GM19035 (cell line): ENCODE data around the gene B3GALT6.
"Not testable (repeated sequence)": the region's sequence is repeated elsewhere in the genome, so short reads cannot be mapped to it uniquely, and the experiment has no call there.

ENCODE experiments used
- ATAC-seq: cut with Tn5 transposase; IDR thresholded peaks from one replicate; pipeline ENCODE4 v1.9.1; 2021; ENCODE audit not compliant: unreplicated experiment

B3GALT6 gene

DNA sequence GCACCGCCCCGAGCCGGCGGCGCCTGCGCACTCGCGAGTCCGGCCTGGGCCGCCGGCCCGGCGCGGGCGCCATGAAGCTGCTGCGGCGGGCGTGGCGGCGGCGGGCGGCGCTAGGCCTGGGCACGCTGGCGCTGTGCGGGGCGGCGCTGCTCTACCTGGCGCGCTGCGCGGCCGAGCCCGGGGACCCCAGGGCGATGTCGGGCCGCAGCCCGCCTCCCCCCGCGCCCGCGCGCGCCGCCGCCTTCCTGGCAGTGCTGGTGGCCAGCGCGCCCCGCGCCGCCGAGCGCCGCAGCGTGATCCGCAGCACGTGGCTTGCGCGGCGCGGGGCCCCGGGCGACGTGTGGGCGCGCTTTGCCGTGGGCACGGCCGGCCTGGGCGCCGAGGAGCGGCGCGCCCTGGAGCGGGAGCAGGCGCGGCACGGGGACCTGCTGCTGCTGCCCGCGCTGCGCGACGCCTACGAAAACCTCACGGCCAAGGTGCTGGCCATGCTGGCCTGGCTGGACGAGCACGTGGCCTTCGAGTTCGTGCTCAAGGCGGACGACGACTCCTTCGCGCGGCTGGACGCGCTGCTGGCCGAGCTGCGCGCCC lies at the start of gene B3GALT6:
B3GALT6 (plus strand) TSS at position 30 of the 588 bp plus-strand sequence; CDS start at position 72, 42 bp downstream.
- no peak for ATAC-seq

DNA sequence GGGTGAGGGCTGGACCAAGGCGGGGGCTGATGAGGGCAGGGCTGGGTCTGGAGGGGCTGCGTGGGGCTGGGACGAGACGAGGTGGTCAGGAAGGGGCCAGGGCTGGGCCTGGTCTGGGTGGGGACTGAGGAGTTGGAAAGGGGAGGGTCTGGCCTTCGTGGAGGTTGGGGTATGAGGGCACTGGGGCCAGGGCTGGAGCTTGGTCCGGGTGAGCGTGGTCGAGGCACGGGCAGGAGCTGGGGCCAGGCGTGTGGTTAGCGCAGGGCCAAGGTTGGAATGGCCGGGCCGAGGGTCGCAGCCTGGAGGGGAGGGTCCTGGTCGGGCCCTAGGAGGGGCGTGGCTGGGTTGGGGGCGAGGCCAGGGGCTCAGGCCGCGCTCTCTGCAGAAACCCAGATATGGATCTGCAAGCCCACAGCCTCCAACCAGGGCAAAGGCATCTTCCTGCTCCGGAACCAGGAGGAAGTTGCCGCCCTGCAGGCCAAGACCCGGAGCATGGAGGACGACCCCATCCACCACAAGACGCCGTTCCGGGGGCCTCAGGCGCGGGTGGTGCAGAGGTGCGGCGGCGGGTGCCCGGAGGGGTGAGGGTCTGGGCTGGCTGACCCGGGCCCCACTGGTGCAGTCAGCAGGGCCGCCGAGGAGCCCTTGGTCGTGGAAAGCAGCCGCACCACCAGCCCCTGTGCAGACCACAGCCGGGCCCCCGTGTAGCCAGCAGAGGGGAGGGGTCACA lies 49.4 kb upstream of the B3GALT6 start:
- no peak for ATAC-seq

DNA sequence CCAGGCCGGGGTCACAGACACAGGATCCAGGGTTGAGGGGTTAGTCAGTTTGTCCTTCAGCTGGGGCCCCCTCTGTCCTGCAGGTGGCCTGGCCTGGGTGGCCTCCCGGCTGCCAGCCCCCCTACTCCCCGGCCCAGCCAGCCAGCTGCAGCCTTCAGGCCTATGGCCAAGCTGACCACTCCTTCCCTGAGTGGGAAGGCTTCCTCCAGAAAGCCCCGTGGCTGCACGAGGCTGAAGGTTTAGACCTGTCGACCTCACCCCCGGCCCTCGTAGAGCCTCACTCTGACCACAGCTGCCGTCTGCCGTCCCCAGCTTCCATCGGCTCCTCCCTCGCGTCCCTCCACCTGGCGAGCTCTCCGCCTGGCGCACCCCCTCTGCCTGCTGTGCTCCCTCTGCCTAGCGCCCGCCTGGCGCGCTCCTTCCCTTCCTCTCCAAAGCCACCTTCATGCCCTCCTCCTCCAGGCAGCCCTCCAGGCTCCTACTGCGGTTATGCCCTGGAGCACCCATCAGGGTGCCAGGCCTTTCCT lies 48.8 kb upstream of the B3GALT6 start:
- no peak for ATAC-seq

DNA sequence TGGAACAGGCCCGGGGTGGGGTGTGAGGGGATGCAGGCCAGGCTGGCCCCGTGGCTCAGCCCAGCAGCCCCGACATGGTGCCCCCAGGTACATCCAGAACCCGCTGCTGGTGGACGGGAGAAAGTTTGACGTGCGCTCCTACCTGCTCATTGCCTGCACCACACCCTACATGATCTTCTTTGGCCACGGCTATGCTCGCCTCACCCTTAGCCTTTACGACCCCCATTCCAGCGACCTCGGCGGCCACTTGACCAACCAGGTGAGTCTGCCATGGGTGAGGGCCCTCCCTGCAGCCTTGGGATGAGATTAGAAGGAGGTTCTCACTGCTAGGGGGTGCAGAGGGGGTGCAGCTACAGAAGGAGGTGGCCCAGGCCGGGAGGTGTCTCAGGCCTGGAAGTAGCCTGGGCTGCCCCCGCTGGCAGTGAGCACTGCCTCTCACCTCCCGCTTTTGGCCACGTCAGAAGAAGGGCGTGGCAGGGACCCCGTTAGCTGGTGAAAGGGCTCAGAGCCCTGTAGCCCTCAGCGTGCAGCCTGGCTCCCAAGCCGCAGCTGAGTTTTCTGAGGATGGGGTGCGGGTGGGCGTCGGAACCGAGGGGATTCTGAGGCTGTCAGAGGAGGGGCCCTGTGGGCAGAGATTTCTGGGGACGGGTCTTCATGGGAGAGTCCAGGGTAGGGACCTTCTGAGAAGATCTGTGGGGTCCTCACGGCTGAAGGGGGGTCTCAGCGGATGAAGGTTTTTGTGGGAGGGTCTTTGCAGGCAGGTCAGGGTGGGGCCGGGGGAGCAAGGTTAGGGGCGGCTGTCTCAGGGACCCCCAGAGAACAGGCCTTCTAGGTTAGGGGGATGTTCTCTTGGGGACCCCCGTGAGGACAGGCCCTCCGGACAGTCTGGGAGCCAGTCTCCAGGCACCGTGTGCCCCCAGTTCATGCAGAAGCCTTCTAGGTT lies 47.9 kb upstream of the B3GALT6 start:
- no peak for ATAC-seq

DNA sequence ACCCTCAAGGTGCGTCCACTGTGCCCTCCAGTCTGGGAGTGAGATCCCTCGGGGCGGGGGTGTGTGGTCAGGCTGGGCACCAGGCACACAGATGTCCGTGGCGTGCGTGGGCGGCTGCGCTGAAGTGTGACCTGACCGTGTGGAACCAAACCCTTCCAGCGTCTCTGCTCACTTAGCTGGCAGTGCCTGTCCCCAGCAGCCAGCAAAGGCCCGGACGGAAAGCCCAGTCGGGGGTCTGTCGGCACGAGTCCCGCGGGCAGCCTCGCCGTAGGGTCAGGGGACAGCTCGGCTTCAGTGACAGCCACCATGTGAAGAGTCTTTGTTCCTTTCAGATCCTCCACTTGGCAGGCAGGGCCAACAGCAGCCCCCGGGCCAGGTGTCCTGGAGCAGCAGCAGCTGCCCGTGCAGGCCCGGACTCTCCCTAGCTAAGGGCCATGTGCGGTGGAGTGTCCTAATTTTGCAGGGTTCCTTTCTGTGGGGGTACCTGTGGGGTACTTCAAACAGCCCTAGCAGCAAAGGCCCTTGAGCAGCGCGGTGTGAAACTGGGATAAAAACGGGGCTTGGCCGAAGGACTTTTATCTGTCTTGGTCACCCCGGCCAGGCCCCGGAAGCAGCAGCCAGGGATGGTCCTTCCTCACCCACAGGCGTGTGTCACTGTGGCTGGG lies 46.8 kb upstream of the B3GALT6 start:
- ATAC-seq, result no peak

DNA sequence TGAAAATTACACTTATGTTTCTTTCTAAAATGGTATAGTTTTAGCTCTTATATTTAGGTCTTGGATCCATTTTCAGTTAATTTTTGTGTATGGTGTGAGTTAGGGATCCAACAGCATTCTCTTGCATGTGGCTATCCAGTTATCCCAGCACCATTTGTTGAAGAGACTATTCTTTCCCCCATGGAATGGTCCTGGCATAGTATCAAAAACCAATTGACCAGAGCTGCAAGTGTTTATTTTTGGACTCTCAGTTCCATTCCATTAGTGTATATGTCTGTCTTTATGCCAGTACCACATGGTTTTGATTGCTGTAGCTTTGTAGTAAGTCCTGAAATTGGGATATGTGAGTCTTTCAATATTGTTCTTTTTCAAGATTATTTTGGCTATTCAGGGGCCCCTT lies 44.1 kb upstream of the B3GALT6 start:
- no peak for ATAC-seq

DNA sequence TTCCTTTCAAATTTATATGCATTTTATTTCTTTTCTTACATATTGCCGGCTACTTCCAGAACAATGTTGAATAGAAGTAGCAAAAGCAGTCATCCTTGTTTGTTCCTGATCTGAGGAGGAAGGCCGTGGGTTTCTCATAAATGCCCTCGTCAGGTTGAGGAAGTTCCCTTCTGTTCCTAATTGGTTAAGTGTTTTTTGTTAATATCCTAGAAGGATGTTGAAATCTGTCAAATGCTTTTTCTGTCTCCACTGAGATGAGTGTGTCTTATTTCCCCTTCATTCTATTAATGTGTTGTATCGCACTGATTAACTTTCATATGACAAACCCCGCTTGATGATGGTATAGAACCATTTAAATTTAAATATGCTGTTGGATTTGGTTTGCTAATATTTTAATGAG lies 42.9 kb upstream of the B3GALT6 start:
- no peak for ATAC-seq

DNA sequence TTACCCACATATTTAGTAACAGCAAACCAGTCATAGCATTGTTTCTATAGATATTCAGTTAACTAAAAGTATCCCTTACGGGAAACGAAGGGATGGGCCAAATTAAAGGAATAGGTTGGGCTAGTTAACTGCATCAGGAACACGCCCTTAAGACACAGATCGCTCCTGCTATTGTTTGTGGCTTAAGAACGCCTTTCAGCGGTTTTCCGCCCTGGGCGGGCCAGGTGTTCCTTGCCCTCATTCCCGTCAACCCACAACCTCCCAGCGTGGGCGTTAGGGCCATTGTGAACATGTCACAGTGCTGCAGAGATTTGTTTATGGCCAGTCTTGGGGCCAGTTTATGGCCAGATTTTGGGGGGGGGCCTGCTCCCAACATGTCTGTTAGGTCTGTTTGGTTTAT lies 40.3 kb upstream of the B3GALT6 start:
- no peak for ATAC-seq

DNA sequence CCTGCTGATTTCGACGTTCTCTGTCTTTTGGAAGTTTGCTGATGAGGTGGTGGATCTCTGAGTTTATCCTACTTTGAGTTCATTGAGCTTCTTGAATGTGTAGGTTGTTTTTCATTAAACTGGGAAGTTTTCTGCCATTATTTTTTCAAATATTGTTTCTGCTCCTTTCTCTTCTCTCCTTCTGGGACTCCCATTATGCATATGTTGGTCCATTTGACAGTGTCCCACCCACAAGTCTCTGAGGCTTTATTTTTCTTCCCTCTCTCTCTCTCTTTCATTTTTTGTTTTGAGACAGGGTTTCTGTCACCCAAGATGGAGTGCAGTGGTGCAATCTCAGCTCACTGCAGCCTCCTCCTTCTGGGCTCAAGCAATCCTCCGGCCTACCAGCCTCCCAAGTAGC lies 37.3 kb upstream of the B3GALT6 start:
- no peak for ATAC-seq

DNA sequence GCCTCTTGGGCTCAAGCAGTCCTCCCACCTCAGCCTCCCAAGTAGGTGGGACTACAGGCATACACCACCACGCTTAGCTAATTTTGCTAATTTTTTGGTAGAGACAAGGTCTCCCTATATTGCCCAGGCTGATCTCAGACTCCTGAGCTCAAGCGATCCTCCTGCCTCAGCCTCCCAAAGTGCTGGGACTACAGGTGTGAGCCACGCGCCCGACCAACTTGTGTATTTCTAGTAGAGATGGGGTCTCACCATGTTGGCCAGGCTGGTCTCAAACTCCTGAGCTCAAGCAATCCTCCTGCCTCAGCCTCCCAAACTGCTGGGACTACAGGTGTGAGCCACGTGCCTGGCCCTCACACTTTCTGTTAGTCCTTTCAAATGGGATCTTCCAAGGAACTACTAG lies 36.3 kb upstream of the B3GALT6 start:
- ATAC-seq, result not testable (repeated sequence)

DNA sequence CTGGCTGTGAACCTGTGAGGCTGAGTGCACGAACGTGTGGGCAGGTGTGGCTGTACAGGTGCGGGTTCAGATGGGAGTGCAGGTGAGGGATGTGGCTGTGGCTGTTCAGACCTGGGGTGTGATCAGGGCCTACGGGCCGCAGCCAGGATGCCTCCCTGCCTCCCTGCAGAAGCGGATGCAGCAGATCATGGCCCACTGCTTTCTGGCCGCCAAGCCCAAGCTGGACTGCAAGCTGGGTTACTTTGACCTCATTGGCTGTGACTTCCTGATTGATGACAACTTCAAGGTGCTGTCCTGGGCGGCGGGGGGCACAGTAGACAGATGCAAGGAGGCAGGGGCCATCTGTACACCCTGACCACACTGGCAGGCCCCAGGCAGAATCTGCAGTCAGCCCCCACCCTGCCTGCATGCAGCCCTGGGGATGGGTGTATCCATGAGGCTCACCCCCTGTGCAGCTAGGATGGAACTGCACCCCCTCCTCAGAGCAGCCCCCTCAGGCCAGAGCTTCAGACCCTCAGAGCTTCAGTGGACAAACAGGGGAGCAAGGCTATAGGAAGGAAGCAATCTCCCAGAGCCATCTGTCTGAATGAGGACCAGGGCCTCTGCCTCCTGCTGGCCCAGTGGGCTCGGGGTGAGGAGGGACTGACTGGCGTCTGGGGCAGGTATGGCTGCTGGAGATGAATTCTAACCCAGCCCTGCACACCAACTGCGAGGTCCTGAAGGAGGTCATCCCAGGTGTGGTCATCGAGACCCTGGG lies 35.4 kb upstream of the B3GALT6 start:
- ATAC-seq, result no peak

DNA sequence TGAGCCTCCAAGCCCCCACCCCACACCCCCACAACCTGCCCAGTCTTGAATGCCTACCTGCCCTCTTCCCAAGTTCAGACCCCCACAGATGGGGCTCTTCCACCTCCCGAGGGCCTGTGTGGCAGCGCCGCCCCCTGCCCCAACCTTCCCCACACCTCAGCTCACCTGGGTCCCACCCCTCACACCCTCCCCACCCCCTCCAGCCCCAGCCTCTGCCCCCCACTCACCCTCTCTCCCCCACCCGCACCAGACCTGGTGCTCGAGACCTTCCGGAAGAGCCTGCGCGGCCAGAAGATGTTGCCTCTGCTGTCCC lies 34.9 kb upstream of the B3GALT6 start:
- ATAC-seq, result no peak

DNA sequence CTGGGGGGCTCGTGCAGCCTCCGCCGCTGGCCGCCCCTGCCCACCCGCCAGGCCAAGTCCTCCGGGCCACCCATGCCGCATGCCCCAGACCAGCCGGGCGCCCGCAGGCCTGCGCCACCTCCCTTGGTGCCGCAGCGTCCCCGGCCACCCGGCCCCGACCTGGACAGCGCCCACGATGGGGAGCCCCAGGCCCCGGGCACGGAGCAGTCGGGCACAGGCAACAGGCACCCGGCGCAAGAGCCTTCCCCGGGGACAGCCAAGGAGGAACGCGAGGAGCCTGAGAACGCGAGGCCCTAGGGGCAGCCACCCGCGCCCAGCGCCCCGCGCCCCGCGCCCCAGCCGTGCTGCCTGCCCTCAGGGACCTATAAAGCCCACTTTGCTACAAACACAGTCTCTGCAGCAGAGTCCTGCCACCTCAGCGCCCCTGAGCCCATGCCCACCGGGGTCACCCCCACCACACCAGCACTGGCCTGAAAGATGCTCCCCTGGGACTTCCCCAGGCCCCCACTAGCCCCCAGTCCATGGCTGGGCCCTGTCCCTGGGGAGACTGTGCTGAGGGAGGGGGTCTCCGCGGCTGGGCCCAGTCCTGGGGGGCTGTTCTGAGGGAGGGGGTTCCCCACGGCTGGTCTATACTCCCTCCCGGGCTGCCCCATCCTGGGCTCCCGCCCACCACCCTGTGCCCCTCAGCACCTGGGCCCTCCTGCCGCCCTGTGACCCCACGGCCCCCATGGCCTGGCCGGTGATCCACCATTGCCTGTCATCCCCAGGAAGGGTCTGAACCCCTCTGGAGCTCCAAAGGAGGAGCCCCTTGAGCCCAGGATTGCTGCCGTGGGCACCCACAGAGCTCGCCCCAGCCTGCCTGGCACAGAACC lies 34.2 kb upstream of the B3GALT6 start:
- ATAC-seq, result no peak

DNA sequence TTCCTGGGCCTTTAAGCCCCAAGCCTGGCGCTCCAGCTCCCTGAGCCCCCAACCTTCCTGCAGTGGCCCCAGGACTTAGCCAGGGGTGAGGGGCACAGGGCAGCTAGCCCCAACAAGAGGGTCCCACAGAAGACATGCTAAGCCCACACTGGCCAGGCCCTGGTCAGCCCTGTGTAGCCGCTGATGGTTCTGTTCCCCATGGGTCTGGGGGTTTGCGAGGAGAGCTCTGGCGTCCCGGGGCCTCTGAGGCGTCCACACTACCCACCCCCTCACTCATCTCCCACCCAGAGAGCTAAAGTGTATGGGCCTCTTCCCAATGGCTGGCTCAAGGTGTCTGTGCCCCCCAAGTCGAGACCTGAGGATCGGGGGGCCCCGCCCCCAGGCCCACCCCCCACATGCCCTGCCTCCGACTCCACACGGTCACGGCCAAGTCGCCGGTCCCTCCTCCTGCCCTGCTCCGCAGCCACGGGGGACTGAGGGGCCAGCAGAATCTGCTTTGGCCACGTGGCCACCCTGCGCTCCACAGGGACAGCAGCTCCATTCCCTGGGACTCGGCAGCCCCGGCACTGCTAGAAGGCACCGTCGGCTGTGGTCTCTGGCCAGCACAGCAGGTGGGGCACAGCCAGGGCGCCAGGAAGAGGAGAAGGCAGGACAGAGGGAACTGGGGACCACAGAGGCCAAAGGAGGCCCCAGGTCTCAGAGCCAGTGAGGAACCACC lies 33.5 kb upstream of the B3GALT6 start:
- no peak for ATAC-seq

DNA sequence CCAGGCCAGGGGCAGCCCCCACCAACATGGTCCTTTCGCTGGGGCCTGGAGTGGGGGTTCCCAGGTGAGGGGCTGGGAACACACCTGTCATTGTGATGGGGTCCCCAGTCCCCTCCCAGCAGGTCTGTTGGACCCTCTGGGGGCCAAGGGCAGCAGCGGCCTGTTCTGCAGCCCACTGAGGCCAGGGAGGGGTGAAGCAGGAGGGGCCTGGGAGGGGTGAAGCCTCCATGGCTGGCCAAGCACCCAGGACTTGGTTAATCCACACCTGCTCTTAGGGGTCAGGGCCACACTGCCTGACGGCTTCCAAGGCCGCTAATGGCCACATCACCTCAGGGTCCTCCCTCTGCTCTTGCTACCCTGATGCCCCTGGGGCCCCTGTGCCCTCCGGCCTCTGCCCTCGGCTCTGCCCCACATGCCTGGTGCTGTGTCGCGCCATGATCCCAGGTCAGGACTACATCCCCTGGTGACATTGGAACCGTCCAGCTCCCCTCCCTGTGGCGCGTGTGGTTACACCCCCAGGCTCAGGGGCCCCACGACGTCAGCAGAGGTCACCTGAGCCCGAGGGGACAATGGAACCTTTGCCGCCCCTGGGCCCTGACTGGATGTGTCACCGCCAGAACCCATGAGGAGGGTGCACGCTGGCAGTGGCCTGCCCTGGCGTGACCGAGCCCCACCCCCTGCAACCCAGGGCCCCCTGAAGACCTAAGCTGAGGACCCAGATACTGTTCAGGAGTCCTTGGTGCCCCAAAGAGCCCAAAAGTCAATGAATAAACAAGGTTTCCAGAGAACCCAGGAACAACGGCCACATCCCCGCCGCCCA lies 32.7 kb upstream of the B3GALT6 start:
- no peak for ATAC-seq

DNA sequence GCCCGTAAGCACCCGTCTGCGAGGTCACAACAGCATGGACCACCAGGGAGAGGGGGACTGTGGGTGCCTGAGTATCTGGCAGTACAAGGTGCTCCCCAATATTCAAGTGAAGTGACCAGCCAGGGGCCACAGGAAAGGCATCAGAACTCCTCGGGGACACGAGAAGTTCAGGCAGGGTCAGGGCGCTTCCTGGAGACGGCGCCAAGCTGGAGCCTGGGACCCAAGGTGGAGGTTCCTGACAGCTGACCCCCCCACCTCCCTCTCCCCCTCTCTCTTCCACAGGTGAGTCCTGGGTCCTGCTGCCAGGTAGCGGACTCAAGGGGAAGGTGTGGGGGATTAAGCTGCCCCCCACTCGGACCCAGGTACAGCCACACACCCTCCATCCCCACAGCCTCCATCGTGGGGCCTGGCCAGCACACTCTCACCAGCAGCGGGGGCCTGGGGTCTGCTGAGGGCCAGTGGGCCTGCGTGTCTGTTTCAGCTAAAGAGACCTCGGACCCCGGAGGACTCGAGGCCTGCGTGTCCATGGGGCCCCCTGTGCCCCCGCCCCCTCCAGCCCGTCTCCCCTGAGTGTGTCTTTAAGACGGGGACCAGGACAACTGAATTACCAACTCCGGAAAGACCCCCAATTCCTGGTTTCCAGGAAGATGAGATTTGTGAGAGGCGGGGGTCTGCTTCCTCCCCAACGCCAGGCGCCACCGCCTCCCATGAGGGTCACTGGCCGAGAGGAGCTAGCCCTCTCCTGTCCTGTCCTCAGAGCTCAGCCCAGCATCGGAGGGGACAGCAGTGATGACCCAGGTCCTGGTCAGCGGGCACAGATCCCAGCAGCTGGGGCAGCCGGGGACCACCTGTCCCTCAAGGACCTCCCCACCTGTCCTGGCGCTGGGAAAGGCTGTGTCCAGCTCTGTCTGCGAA lies 31.8 kb upstream of the B3GALT6 start:
- no peak for ATAC-seq
